ACC112 (cell line): ENCODE measurements around the gene TUBA3E.
"Not testable (repeated sequence)": the region's sequence is repeated elsewhere in the genome, so short reads cannot be mapped to it uniquely, and the experiment has no call there.

ENCODE experiments used
- H2AFZ ChIP-seq: fragments of 200-600 bp; sonication (generic); one replicate; pipeline ENCODE4 v1.6.0; 2017; ENCODE audit warnings: antibody characterized with exemption, low read length; ENCODE audit not compliant: unreplicated experiment
- H3K27ac ChIP-seq: fragments of 200-600 bp; sonication (generic); 2 replicates; pipeline ENCODE4 v1.5.1; 2014; ENCODE audit warnings: low read depth, mild to moderate bottlenecking, antibody characterized with exemption, low read length, moderate library complexity
- H3K27me3 ChIP-seq: fragments of 200-600 bp; sonication (generic); 2 replicates; pipeline ENCODE4 v1.6.1; 2014; ENCODE audit warnings: mild to moderate bottlenecking, antibody characterized with exemption, low read length, moderate library complexity, mixed read lengths; ENCODE audit not compliant: insufficient read depth
- H3K36me3 ChIP-seq: fragments of 200-600 bp; sonication (generic); 2 replicates; pipeline ENCODE4 v1.6.1; 2016; ENCODE audit warnings: mild to moderate bottlenecking, antibody characterized with exemption, low read length, moderate library complexity, mixed read lengths; ENCODE audit not compliant: insufficient read depth
- H3K4me1 ChIP-seq: fragments of 200-600 bp; sonication (generic); one replicate; pipeline ENCODE4 v1.6.1; 2016; ENCODE audit warnings: low read length, mixed read lengths; ENCODE audit not compliant: insufficient read depth, unreplicated experiment, control insufficient read depth
- H3K4me3 ChIP-seq: fragments of 200-600 bp; sonication (generic); 2 replicates; pipeline ENCODE4 v1.5.1; 2014; ENCODE audit warnings: mild to moderate bottlenecking, low read depth, low read length
- H3K79me2 ChIP-seq: fragments of 200-600 bp; sonication (generic); one replicate; pipeline ENCODE4 v1.6.0; 2016; ENCODE audit warnings: low read length; ENCODE audit not compliant: control insufficient read depth, unreplicated experiment, insufficient read depth

The TUBA3E gene

GRCh38 chr2:130182826-130183511 is 15.3 kb downstream of the TUBA3E start:
- not testable (repeated sequence) for H3K27me3 ChIP-seq, H3K36me3 ChIP-seq, H3K27ac ChIP-seq
- peak overlapping the region; percentile 3 for H2AFZ ChIP-seq
- H3K79me2 ChIP-seq: peaks cover 57% of the 10 kb centered on the region
- peaks cover 14% of the 10 kb centered on the region for H3K4me1 ChIP-seq
- peak overlapping the region; percentile 98 for H3K4me3 ChIP-seq

GRCh38 chr2:130181880-130182682 is 16.2 kb downstream of the TUBA3E start, which contains the start of gene MZT2B:
Gene MZT2B, plus strand, starts transcription at chr2:130182262. Its CDS starts 21 bp downstream, at chr2:130182283.
- not testable (repeated sequence) for H3K36me3 ChIP-seq, H3K27me3 ChIP-seq
- peak within 1 kb of the TSS; percentile 97 for H2AFZ ChIP-seq
- H3K4me3 ChIP-seq: peak within 1 kb of the TSS; percentile 98
- peaks cover 14% of the 10 kb centered on the region for H3K4me1 ChIP-seq
- H3K79me2 ChIP-seq: peaks cover 66% of the 10 kb centered on the region
- peak within 1 kb of the TSS; percentile 64 for H3K27ac ChIP-seq

GRCh38 chr2:130181325-130181879 is 16.8 kb downstream of the TUBA3E start, which contains the start of gene SMPD4:
Gene SMPD4, minus strand, starts transcription at chr2:130181602. Its CDS starts 5,010 bp downstream, at chr2:130176592.
- Histone ChIP-seq H2AFZ (peak within 1 kb of the TSS; percentile 97), H3K4me3 (peak within 1 kb of the TSS; percentile 98), H3K4me1 (peaks cover 14% of the 10 kb centered on the region), H3K36me3 (no peaks in the 10 kb centered on the region), H3K79me2 (peaks cover 69% of the 10 kb centered on the region), H3K27me3 (no peaks in the 10 kb centered on the region), H3K27ac (peak within 1 kb of the TSS; percentile 64)

- H3K36me3 ChIP-seq, H3K27me3 ChIP-seq, H2AFZ ChIP-seq: not testable (repeated sequence)
- Histone ChIP-seq H3K4me3 (peak overlapping the region; percentile 98), H3K4me1 (peaks cover 14% of the 10 kb centered on the region), H3K27ac (peak overlapping the region; percentile 64), H3K79me2 (peaks cover 67% of the 10 kb centered on the region)
Observed at GRCh38 chr2:130180404-130181324, 17.6 kb downstream of the TUBA3E start.

- H3K36me3 ChIP-seq, H2AFZ ChIP-seq, H3K4me1 ChIP-seq, H3K4me3 ChIP-seq, H3K27ac ChIP-seq, H3K27me3 ChIP-seq: not testable (repeated sequence)
- H3K79me2 ChIP-seq: peaks cover 36% of the 10 kb centered on the region
Observed at GRCh38 chr2:130174866-130175265, 23.4 kb downstream of the TUBA3E start.

- H3K79me2 ChIP-seq: peaks cover 2% of the 10 kb centered on the region
- H3K27ac ChIP-seq: no peak overlapping the region
- no peak overlapping the region for H2AFZ ChIP-seq
- no peaks in the 10 kb centered on the region for H3K27me3 ChIP-seq
- no peak overlapping the region for H3K4me3 ChIP-seq
- 0 out of 2 replicates have a peak, but pooled peaks cover 7% of the 10 kb centered on the region for H3K36me3 ChIP-seq
- H3K4me1 ChIP-seq: peaks cover 2% of the 10 kb centered on the region
Observed at GRCh38 chr2:130169896-130170295, 28.3 kb downstream of the TUBA3E start.

- not testable (repeated sequence) for H3K4me3 ChIP-seq, H3K27me3 ChIP-seq, H3K36me3 ChIP-seq, H2AFZ ChIP-seq, H3K27ac ChIP-seq, H3K4me1 ChIP-seq, H3K79me2 ChIP-seq
Observed at GRCh38 chr2:130169163-130169562, 29.1 kb downstream of the TUBA3E start.

- not testable (repeated sequence) for H3K27me3 ChIP-seq, H3K4me1 ChIP-seq, H3K27ac ChIP-seq, H2AFZ ChIP-seq, H3K36me3 ChIP-seq, H3K4me3 ChIP-seq, H3K79me2 ChIP-seq
Observed at GRCh38 chr2:130166611-130167010, 31.6 kb downstream of the TUBA3E start.

- Histone ChIP-seq H3K27me3 (no peaks in the 10 kb centered on the region), H3K36me3 (0 out of 2 replicates have a peak, but pooled peaks cover 4% of the 10 kb centered on the region), H3K4me1 (no peaks in the 10 kb centered on the region), H2AFZ (no peak overlapping the region), H3K4me3 (no peak overlapping the region), H3K27ac (no peak overlapping the region), H3K79me2 (no peaks in the 10 kb centered on the region)
Observed at GRCh38 chr2:130165293-130166016, 32.8 kb downstream of the TUBA3E start.
